HepG2 (cell line): ENCODE measurements around the gene CORT. TPM values are rescaled to one million over a fixed set of nuclear protein-coding genes. Genes with fewer than 3 reads are reported as not detected.
A peak's percentile ranks its signal among the peaks of the same experiment; 100 is the strongest.

Experiments
- ATM ChIP-seq: fragments of 450-650 bp; IDR thresholded peaks from 2 replicates; pipeline ENCODE4 v1.7.1; 2017; ENCODE audit warnings: mild to moderate bottlenecking, borderline replicate concordance
- CCAR2 ChIP-seq: fragments of 200-400 bp; formaldehyde crosslinking; optimal IDR thresholded peaks from 2 replicates; pipeline ENCODE3; 2018; ENCODE audit warnings: low read depth, mild to moderate bottlenecking, low read length, moderate library complexity
- ELF1 ChIP-seq: sonication (generic); formaldehyde crosslinking; IDR thresholded peaks from 2 replicates; pipeline ENCODE4 v1.4.0; 2020; ENCODE audit warnings: missing genetic modification reagents
- FIP1L1 ChIP-seq: fragments of 200-400 bp; formaldehyde crosslinking; IDR thresholded peaks from 2 replicates; pipeline ENCODE4 v1.6.1; 2018; ENCODE audit warnings: low read depth, mild to moderate bottlenecking, low read length, moderate library complexity, borderline replicate concordance; ENCODE audit not compliant: insufficient read depth
- GATA4 ChIP-seq: sonication (generic); IDR thresholded peaks from 2 replicates; pipeline ENCODE4 v1.6.1; 2016; ENCODE audit warnings: antibody characterized with exemption, low read depth, borderline replicate concordance
- GFI1 ChIP-seq: sonication (generic); formaldehyde crosslinking; IDR thresholded peaks from 2 replicates; pipeline ENCODE4 v1.5.0; 2020; ENCODE audit warnings: missing genetic modification reagents, mild to moderate bottlenecking, borderline replicate concordance
- MAF1 ChIP-seq: sonication (generic); formaldehyde crosslinking; IDR thresholded peaks from 2 replicates; pipeline ENCODE4 v1.5.0; 2020; ENCODE audit warnings: missing genetic modification reagents, borderline replicate concordance
- TEAD3 ChIP-seq: optimal IDR thresholded peaks from 2 replicates; pipeline ENCODE3; 2016; ENCODE audit warnings: borderline replicate concordance
- ZBTB8A ChIP-seq: sonication (generic); formaldehyde crosslinking; IDR thresholded peaks from 2 replicates; pipeline ENCODE4 v1.4.0; 2020; ENCODE audit warnings: mild to moderate bottlenecking, low read depth, missing genetic modification reagents, borderline replicate concordance
- polyA plus RNA-seq, 8 experiments: library from polyadenylated mRNA; depleted of rRNA in 3 of 8; stranded (reverse) in 7 of 8; unstranded in 1 of 8; fragments of >200 nt; fragmentation: Illumina TruSeq in 4 of 8; extraction: Trizol in 4 of 8; gene quantifications; 2 replicates each; pipeline versions ENCODE4 v1.2.1 to v1.2.3, GENCODE V29; 2011 to 2016; ENCODE audit warnings: low read depth in 4 of 8, missing spikeins in 1 of 8, mixed read lengths in 1 of 8; ENCODE audit not compliant: insufficient read depth in 1 of 8
- total RNA-seq, 5 experiments: library from RNA; depleted of rRNA; stranded (reverse); fragments of >200 nt; fragmentation: Illumina TruSeq; extraction: Trizol; gene quantifications; 2 replicates each; pipeline ENCODE4 v1.2.3, GENCODE V29; 2016; ENCODE audit warnings: low read depth in 1 of 5
- TF ChIP-seq, protein P1 (sequence below): sonication (generic); formaldehyde crosslinking; IDR thresholded peaks from 2 replicates; pipeline ENCODE4 v1.8.0; 2022; ENCODE audit warnings: low read depth, missing genetic modification reagents
- TF ChIP-seq, protein P2 (sequence below): sonication (generic); formaldehyde crosslinking; IDR thresholded peaks from 2 replicates; pipeline ENCODE4 v1.5.1; 2020; ENCODE audit warnings: missing genetic modification reagents, mild to moderate bottlenecking, borderline replicate concordance
- TF ChIP-seq, protein P3 (sequence below): sonication (generic); formaldehyde crosslinking; IDR thresholded peaks from 2 replicates; pipeline ENCODE4 v1.5.1; 2020; ENCODE audit warnings: mild to moderate bottlenecking, missing genetic modification reagents, borderline replicate concordance
- TF ChIP-seq, protein P4 (sequence below): sonication (generic); formaldehyde crosslinking; IDR thresholded peaks from 2 replicates; pipeline ENCODE4 v1.4.0; 2020; ENCODE audit warnings: missing genetic modification reagents

Gene CORT
- total and polyA plus RNA-seq, 2 of the 13 experiments (the other 11 are each of a cell fraction or from before 2014, with no cell fraction given): 0.11 to 0.62 TPM

DNA sequence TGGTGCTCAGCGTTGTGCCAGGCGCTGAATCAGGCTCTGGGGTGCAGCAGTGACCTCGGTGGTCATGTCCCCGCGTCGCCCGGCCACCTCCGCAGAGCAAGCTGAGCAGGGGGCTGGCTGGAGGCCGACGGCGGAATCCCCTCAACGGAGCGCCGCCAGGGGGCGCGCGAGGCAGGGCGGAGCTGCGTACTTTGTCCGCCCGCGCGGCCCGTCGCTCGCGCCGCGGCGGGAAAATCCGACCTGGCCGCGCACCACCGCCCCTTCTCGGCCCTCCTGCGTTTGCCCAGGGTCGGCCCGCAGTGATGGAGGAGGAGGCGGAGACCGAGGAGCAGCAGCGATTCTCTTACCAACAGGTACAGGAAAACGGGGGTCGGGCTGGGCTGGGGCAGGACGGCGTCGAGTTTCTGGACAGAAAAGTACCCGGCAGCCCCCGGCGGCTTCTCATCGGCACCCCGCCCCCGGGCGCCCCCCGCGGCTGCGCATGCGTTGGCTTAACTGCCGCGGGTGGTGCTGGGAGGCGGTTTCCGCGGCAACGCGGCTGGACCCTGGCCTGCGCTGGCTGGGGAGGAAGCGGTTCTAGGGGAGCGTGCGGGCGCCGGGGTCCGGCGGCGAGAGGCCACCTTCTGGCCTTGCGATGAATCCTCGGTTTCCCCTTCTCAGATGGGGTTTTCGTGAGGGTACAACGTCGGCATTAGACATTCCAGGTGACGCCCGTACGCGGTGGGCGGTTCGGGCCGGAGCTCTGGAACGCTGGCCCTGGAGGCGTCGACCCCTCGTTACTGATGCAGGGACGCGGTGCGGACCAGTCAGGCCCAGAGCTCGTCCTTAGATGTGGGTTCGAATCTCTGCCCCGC is 19.4 kb upstream of the CORT start, which contains the start of gene CENPS (continued):
- TF ChIP-seq, protein P1, sequence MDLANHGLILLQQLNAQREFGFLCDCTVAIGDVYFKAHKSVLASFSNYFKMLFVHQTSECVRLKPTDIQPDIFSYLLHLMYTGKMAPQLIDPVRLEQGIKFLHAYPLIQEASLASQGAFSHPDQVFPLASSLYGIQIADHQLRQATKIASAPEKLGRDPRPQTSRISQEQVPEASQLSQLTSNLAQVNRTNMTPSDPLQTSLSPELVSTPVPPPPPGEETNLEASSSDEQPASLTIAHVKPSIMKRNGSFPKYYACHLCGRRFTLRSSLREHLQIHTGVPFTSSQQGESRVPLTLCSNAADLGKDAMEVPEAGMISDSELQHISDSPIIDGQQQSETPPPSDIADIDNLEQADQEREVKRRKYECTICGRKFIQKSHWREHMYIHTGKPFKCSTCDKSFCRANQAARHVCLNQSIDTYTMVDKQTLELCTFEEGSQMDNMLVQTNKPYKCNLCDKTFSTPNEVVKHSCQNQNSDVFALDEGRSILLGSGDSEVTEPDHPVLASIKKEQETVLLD: peak; percentile 76; the same call in 1 of the 2 replicates
- TF ChIP-seq, protein P2, sequence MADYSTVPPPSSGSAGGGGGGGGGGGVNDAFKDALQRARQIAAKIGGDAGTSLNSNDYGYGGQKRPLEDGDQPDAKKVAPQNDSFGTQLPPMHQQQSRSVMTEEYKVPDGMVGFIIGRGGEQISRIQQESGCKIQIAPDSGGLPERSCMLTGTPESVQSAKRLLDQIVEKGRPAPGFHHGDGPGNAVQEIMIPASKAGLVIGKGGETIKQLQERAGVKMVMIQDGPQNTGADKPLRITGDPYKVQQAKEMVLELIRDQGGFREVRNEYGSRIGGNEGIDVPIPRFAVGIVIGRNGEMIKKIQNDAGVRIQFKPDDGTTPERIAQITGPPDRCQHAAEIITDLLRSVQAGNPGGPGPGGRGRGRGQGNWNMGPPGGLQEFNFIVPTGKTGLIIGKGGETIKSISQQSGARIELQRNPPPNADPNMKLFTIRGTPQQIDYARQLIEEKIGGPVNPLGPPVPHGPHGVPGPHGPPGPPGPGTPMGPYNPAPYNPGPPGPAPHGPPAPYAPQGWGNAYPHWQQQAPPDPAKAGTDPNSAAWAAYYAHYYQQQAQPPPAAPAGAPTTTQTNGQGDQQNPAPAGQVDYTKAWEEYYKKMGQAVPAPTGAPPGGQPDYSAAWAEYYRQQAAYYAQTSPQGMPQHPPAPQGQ (CRISPR knock-in tag): 0 out of 2 replicates have a peak, but pooled peaks have one; percentile 33
- TF ChIP-seq, protein P3, sequence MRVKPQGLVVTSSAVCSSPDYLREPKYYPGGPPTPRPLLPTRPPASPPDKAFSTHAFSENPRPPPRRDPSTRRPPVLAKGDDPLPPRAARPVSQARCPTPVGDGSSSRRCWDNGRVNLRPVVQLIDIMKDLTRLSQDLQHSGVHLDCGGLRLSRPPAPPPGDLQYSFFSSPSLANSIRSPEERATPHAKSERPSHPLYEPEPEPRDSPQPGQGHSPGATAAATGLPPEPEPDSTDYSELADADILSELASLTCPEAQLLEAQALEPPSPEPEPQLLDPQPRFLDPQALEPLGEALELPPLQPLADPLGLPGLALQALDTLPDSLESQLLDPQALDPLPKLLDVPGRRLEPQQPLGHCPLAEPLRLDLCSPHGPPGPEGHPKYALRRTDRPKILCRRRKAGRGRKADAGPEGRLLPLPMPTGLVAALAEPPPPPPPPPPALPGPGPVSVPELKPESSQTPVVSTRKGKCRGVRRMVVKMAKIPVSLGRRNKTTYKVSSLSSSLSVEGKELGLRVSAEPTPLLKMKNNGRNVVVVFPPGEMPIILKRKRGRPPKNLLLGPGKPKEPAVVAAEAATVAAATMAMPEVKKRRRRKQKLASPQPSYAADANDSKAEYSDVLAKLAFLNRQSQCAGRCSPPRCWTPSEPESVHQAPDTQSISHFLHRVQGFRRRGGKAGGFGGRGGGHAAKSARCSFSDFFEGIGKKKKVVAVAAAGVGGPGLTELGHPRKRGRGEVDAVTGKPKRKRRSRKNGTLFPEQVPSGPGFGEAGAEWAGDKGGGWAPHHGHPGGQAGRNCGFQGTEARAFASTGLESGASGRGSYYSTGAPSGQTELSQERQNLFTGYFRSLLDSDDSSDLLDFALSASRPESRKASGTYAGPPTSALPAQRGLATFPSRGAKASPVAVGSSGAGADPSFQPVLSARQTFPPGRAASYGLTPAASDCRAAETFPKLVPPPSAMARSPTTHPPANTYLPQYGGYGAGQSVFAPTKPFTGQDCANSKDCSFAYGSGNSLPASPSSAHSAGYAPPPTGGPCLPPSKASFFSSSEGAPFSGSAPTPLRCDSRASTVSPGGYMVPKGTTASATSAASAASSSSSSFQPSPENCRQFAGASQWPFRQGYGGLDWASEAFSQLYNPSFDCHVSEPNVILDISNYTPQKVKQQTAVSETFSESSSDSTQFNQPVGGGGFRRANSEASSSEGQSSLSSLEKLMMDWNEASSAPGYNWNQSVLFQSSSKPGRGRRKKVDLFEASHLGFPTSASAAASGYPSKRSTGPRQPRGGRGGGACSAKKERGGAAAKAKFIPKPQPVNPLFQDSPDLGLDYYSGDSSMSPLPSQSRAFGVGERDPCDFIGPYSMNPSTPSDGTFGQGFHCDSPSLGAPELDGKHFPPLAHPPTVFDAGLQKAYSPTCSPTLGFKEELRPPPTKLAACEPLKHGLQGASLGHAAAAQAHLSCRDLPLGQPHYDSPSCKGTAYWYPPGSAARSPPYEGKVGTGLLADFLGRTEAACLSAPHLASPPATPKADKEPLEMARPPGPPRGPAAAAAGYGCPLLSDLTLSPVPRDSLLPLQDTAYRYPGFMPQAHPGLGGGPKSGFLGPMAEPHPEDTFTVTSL (CRISPR knock-in tag): no peak; the same call in 1 of the 2 replicates
- TF ChIP-seq ATM (no peak), MAF1 (0 out of 2 replicates have a peak, but pooled peaks have one; percentile 17), CCAR2 (no peak), ZBTB8A (peak; percentile 55; the same call in 1 of the 2 replicates), FIP1L1 (0 out of 2 replicates have a peak, but pooled peaks have one; percentile 18), ELF1 (CRISPR knock-in tag) (peak; percentile 58), TEAD3 (CRISPR knock-in tag) (peak; percentile 82), GFI1 (CRISPR knock-in tag) (peak; percentile 84; the same call in 1 of the 2 replicates), GATA4 (0 out of 2 replicates have a peak, but pooled peaks have one; percentile 15)
- TF ChIP-seq, protein P4, sequence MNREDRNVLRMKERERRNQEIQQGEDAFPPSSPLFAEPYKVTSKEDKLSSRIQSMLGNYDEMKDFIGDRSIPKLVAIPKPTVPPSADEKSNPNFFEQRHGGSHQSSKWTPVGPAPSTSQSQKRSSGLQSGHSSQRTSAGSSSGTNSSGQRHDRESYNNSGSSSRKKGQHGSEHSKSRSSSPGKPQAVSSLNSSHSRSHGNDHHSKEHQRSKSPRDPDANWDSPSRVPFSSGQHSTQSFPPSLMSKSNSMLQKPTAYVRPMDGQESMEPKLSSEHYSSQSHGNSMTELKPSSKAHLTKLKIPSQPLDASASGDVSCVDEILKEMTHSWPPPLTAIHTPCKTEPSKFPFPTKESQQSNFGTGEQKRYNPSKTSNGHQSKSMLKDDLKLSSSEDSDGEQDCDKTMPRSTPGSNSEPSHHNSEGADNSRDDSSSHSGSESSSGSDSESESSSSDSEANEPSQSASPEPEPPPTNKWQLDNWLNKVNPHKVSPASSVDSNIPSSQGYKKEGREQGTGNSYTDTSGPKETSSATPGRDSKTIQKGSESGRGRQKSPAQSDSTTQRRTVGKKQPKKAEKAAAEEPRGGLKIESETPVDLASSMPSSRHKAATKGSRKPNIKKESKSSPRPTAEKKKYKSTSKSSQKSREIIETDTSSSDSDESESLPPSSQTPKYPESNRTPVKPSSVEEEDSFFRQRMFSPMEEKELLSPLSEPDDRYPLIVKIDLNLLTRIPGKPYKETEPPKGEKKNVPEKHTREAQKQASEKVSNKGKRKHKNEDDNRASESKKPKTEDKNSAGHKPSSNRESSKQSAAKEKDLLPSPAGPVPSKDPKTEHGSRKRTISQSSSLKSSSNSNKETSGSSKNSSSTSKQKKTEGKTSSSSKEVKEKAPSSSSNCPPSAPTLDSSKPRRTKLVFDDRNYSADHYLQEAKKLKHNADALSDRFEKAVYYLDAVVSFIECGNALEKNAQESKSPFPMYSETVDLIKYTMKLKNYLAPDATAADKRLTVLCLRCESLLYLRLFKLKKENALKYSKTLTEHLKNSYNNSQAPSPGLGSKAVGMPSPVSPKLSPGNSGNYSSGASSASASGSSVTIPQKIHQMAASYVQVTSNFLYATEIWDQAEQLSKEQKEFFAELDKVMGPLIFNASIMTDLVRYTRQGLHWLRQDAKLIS: no peak
